Fibroblast of skin of right quadriceps (primary cell): ENCODE results near the gene NRL.
"Not testable (repeated sequence)": the region's sequence is repeated elsewhere in the genome, so short reads cannot be mapped to it uniquely, and the experiment has no call there.

Experiments
- DNase-seq: peaks from one replicate; pipeline ENCODE4 v3.0.0-alpha.2; 2013

Gene NRL

DNA sequence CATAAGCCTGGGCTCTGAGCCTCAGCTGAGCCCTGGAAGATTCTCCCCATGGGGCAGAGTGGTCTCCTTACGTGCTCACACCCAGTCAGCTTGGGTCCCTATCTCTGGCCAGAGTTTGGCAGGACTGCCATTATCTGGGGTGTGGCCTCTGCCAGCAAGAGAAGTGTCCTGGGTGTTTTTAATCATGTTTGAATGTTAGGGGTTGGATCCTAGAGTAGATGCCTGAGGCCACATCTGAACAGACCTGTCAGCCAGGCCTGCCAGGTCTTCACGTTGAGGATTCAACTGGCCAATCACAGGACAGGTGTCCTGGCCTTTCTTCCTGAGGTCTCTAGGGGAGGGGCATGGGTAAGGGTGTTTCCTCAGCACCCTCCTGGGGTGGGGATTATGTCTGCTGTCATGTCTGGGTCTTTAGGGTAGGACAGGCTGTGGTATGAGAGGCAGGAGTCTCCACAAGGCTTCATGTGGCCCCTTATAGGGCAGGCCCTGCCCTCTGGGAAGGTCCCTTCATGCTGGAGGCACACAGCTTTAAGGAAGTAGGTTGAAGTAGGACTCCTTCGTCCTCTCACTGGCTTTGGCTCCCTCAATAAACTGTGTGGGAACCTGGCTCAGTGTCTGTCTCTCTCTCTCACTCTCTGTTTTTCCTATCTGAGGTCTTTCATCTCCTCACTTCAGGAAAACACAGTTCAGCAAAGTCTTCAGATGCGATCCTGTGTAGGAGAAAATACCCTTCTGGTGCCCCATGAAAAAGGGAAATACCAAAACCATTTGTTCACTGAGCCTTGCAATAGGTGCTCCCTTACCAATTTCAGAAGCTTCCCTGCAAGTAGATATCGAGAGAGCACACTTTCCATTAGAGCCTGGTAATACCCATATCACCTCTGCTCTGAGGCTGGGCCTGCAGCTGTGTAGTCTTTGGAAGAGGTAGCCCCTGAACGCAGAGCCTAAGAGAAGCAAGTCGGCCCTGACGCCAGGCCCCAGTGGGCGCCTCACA is 9.0 kb upstream of the NRL start:
- no peak for DNase-seq

DNA sequence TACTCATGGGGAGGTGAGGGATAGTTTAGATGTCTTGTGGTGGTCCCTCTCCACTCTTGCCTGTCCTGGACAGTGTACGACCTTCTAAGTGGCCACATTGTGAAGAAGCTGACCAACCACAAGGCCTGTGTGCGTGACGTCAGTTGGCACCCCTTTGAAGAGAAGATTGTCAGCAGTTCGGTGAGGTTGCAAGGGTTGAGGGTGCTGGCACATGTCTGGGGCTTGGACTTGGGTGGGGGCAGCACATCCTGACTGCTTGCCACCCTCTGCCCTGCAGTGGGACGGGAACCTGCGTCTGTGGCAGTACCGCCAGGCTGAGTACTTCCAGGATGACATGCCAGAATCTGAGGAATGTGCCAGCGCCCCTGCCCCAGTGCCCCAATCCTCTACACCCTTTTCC is 8.1 kb upstream of the NRL start:
- no peak for DNase-seq

DNA sequence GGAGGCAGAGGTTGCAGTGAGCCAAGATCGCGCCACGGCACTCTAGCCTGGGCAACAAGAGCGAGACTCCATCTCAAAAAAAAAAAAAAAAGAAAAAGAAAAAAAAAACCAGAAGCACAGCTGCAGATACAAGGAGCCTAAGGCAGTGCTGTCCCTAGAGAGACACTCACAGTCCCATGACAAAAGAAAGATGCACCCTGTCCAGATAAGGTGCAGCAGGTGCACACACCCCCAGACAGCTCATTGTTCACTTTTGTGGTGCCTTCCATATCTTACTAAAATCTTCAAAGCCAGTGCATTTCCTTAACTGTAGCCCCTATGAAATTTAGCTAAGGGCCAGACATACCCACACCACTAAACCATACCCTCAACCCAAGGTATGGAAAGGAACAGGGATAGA is 7.7 kb upstream of the NRL start:
- no peak for DNase-seq

DNA sequence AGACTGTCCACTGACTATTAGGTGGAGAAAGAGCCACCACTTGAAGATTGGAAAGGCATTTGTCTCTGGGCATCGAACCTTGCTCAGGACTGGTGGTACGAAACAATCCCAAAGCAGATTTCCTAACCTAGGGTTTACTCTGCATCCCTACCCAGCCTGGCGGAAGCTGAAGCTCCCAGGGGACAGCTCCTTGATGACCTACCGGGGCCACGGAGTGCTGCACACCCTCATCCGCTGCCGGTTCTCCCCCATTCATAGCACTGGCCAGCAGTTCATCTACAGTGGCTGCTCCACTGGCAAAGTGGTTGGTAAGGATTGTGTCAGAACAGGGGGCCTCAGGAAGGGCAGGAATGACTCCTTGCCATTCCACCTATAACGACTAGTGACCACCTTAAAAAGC is 6.5 kb upstream of the NRL start:
- no peak for DNase-seq

DNA sequence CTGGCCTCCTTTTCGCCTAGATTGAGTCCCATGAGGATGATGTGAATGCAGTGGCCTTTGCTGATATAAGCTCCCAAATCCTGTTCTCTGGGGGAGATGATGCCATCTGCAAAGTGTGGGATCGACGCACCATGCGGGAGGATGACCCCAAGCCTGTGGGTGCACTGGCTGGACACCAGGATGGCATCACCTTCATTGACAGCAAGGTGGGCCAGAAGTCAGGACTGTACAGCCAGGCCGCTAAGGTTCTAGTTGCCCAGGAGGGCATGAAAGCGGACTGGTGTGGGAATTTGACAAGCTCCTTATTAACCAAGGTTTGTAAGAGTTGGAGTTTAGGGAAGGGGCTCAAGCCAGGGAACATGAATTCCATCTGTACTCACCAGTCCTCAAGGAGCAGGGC is 4.9 kb upstream of the NRL start:
- DNase-seq = no peak

DNA sequence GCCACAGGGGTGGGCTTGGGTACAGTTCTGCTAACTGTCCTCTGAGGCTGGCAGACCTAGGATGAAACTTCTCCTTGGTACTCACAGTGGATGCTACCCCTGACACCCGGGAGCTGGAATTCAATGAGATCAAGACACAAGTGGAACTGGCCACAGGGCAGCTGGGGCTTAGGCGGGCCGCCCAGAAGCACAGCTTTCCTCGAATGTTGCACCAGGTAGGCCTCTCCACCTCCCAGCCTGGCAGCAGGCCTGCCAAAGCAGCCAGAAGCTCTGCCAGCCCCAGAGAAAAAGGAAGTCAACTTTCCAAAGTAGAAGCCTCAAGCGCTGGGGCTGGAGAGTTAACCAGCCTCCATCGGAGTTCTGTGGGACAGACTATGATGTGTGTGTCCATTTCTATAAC is 2.4 kb upstream of the NRL start:
- no peak for DNase-seq

DNA sequence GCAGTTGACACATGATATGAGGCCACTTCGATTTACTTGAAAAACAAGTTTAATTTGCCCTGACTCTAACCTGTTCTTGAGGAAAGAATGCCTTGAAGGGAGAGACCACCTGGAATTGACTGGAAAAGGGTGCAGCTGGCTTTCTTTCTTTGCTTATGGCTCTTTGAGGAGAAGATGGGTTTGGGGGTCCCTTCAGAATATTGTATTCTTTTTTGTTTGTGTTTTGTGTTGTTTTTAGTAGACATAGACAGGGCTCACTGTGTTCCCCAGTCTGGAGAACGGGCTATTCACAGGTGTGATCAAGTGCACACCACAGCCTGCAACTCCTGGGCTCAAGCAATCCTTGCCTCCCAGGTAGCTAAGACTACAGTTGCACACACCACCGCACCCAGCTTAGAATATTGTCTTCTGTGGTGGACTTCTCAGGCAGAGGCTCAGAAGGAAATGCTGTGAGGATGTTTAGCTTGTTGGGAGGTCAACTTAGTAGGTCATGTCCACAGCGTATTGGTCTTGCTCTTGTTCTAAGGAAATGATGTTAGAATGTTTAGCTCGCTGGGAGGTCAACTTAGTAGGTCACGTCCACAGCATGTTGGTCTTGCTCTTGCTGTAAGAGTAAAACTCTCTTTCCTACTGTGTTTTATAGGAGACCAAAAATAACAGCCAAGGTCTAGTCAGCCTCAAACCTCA is 1.5 kb upstream of the NRL start:
- no peak for DNase-seq

DNA sequence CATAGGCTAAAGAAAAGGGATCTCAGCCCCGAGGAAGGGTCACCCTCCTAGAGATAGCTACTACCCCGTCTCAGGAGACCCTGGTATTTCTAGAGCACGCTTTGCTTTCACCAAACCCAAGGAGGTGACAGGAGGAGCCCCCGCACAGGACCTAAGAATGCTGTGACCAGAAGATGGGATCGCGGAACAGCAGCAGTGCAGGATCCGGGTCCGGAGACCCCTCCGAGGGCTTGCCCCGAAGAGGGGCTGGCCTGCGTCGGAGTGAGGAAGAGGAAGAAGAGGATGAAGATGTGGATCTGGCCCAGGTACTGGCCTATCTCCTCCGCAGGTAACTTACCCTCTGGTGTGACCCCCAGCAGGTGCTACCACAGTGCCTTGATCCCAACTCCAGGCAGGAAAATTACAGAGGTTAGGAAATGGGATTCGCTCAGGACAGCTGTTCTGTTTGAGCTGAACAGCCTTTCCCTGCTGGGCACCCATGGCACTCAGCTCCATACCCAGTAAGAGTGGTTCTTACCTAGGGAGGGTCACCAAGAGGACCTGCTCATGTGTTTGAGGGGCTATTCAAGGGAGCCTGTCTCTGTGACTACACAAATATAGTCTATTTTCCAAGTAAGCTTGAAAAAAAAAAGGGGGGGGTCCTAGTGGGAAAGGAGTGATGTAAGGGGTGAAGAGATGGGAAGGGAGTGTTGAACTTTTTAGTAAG is 826 bp upstream of the NRL start:
- no peak for DNase-seq

DNA sequence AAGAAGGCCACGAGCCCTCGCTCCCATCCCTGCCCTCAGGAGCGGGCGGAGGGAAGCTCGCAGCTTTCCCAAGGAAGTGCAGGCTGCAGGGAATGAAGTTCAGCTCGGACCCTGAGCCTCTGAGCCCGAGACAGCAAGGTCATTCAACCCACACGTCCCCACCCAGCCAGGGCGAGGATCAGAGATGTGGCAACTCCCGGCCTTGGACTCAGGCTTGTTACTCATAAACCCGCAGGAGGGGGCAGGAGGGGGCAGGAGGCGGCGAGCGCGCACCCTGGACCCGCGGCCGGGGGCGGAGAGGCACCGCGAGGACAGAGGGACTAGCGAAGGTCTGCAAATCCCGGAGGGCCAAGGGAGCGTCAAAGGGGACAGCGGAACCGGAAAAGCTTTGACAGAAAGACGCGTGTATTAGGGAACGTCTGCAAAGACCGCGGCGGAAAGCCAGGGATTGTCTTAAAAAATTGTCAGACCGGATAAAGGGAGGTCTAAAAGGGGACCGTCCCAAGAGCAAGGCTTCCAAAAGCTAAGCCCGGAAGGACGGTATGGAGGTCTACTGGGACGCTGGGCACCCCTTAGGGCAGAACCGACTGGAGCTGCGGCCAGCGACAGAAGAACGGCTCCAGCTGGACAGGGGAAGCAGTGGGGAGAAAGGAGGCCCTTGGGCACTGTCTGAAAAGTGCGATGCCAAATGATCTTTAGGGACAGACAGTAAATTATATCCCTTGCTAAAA is 783 bp downstream of the NRL start:
- DNase-seq = peak; percentile 88

DNA sequence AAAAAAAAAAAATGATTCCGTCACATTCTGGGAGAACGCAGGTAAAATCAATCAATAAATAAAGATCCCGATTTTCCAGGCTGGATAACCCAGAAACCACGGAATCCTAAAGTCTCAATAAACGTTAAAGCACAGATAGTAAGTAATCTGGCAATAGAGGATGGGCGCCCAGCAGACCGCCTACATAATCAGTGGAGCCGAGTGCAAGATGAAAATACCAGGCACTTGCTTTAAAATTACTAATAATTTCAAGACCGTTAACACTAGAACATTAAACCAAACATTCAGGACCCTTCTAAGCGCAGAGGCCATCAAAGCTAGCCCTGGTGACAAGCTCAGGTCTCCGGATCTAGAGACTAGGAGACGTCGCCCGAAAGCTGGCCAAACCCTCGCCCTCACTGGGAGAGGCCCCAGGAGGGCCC is 1.4 kb downstream of the NRL start:
- DNase-seq = no peak

DNA sequence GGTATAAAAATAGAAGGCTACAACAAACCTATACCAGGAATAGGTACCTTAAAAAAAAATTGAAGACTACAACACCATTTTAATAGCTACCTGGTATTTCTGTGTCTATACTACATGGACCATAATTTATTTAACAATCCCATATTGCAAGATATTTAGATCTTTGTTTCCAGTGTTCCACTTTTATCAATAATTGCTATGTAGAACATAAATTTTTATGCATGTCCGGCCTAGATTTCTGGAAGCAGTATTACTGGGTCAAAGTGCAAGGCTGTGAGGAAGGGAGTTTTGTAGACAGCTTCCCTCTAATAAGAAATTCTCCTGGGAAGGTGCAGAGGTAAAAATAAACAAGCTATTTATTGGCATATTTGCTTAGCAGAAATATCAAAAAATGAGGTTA is 4.2 kb downstream of the NRL start:
- no peak for DNase-seq

DNA sequence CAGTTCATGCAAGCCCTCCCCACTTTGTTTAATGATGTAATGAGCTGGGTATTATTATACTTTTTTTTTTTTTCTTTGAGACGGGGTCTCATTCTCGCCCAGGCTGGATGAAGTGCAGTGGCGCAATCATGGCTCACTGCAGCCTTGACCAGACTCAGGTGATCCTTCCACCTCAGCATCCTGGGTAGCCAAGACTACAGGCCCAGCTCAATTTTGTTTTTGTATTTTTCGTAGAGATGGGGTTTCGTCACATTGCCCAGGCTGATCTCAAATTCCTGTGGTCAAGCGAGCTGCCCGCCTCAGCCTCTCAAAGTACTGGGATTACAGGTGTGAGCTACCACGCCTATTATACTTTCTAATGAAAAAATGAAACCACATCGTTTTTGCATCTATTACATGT is 4.7 kb downstream of the NRL start:
- no peak for DNase-seq

DNA sequence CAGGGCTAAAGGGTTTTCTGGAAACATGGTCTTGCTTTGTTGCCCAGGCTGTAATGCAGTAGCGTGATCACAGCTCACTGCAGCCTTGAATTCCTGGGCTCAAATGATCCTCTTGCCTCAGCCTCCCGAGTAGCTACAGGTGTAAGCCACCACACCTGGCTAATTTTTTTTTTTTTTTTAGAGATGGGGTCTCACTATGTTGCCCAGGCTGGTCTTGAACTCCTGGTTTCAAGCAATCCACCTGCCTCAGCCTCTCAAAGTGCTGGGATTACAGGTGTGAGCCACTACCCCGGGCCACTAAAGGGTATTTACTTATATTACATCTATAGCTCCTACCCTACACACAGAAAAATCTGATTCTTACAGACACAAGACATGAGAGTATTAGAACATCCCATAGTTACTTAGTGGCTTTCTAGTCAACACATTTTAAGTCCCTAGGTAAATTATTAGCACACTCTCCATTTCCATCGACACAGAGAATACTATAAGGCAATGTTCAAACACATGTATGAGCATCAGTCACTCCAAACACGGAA is 6.3 kb downstream of the NRL start:
- no peak for DNase-seq

DNA sequence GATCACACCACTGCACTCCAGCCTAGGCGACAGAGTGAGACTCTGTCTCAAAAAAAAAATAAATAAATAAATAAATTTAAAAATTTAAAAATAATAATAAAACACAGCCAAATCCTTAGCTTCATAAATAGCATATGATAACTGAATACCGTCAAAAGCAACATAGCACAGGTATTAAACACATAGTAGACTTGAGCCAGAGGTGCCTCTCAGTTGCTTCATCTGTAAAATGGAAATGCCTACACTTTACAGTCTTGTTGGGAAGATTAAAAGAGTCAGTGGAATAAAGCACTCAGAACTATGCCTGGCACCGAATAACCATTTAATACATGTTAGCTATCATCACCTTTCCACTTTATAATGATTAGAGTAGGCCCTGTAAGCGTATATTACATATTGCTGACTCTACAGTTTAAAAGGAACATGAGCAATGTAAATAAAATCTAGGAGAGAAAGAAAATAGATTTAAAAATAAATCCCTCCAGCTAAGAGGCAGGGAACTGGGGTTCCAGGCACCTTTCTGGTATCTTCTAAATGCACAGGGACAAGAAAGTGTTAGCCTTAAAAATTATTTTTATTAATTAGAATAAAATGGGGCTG is 8.0 kb downstream of the NRL start:
- DNase-seq = no peak

DNA sequence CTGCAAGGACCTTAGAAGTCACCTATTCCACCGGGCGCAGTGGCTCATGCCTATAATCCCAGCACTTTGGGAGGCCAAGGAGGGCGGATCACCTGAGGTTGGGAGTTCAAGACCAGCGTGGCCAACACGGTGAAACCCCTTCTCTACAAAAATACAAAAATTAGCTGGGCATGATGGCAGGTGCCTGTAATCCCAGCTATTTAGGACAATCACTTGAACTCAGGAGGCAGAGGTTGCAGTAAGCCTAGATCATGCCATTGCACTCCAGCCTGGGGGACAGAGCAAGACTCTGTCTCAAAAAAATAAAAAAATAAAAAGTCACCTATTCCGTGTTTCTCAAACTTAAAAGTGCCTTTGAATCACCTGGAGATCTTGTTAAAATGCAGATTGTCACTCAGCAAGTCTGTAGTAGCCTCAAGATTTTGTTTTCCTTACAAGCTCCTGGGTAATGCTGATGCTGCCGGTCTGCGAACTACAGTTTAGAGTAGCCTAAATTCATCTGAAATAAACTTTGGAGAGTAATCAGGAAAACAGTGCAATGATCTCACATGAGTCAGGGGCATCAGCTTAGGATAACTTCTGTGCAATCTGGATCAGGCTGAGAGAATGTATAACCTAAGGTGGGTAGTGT is 9.0 kb downstream of the NRL start:
- not testable (repeated sequence) for DNase-seq

DNA sequence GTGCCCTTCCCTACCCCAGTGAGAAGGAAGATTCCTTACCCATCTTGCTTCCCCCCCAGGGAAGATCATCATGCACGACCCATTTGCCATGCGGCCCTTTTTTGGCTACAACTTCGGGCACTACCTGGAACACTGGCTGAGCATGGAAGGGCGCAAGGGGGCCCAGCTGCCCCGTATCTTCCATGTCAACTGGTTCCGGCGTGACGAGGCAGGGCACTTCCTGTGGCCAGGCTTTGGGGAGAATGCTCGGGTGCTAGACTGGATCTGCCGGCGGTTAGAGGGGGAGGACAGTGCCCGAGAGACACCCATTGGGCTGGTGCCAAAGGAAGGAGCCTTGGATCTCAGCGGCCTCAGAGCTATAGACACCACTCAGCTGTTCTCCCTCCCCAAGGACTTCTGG is 11.3 kb downstream of the NRL start:
- DNase-seq = no peak

DNA sequence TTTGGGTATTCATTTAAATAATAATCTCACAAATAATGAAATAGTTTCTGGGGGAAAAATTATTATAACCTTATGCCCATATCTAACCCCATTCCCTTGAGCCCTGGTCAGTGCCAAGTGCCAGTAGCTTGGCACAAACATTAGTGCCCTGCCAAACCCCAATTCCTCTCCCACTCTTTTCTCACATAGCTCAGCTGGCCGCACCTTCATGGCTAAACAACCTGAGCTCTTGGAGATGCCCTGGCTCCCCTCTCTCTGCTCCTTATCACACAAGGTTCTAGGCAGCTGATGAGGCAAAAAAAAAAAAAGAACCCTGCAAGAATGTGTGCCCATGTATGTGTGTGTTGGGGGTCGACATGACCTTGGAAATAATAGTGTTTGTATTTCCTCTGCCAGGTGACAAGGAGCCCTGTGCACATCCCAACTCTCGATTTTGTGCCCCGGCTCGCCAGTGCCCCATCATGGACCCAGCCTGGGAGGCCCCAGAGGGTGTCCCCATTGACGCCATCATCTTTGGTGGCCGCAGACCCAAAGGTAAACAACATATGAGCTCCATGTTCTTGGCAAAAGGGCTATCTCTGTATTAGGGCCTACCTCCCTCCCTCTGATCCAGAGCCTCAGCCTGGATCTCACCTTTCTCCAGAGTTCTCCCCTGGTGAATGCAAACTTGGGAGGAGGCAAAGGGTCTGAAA is 12.2 kb downstream of the NRL start:
- no peak for DNase-seq

DNA sequence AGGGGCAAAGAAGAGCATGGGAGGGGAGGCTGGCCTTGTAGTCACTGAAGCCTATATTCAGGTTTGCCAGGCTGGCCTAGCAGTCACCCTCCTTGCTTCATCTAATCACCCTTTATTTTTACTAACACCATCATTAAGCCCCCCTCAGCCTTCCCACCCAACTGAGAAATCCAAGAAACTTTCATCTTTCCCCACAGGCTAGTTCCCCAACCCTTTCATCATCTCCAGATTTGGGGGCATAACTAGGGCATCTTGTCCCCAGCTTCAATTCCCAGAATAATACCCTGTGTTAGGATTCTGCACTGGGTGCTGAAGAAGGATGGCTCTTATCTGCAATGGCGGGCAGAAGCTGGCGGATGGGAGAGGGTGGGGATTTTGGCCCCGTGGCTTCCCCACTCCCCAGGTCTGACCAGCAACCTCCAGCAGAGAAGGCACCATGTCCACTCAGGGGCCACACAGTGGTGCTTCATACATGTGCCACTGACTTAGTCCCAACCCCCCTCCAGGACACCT is 13.7 kb downstream of the NRL start:
- no peak for DNase-seq

DNA sequence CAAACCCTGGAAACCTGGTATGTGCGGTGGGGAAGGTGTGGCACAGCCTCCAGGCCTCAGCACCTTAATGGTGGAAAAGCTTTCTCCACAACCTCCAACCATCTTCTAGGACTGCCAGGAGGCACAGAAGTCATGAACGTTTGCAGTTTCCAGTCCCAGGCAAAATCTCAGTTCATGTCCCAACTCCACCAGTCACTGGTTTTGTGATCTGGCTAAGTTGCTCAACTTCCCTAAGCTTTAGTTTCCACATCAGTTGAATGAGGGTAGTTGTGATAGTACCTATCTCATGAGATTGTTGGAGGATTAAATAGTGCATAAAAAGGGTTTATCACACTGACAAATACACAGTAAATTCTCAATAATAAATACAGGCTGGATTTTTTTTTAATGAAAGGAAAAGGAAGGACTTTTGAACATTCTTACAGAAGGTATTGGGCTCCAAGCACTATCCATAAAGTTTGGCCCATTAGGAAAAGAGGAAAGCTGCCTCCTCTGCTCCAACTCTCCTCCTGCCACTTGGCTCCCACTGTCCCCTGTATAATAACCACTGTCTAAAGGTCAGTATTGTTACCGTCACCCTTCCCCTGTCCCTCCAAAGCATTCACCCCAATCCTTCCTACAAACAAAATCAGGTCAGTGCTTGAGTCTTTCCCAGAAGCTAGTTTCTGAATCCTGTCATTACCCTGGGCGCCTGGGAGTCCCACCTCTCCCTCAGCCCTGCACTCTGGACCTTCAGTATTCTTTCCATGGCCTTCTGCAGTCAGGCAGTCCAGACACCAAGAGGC is 14.4 kb downstream of the NRL start:
- DNase-seq = no peak
